Measurements from ENCODE around the gene MNT.

MNT gene

GRCh38 chr17:2380950-2381649 is 19.8 kb downstream of the MNT start:
- no peak for DNase-seq
- ATAC-seq = no peak

GRCh38 chr17:2380226-2380922 is 20.5 kb downstream of the MNT start:
- no peak for ATAC-seq
- no peak for DNase-seq

GRCh38 chr17:2379489-2380225 is 21.2 kb downstream of the MNT start:
- DNase-seq (no peak), ATAC-seq (no peak)

- no peak for DNase-seq
- ATAC-seq = no peak
These were observed 22.0 kb downstream of the MNT start for GRCh38 chr17:2378905-2379304.

- DNase-seq (no peak), ATAC-seq (no peak)
These were observed 23.2 kb downstream of the MNT start for GRCh38 chr17:2377659-2378058.

GRCh38 chr17:2376107-2376506 is 24.8 kb downstream of the MNT start:
- no peak for DNase-seq
- ATAC-seq = no peak

- no peak for ATAC-seq
- DNase-seq = no peak
These were observed 25.5 kb downstream of the MNT start for GRCh38 chr17:2375406-2375805.

- no peak for DNase-seq
These were observed 26.1 kb downstream of the MNT start for GRCh38 chr17:2374549-2375285.

GRCh38 chr17:2373179-2373578 is 27.7 kb downstream of the MNT start:
- DNase-seq = no peak
- no peak for ATAC-seq

More at GRCh38 chr17:2374549-2375285, 26.1 kb downstream of the MNT start:
- no peak for ATAC-seq

- ATAC-seq = no peak
- DNase-seq = no peak
These were observed 28.2 kb downstream of the MNT start for GRCh38 chr17:2372681-2373080.

- ATAC-seq (no peak), DNase-seq (no peak)
These were observed 28.7 kb downstream of the MNT start for GRCh38 chr17:2372180-2372579.

- no peak for DNase-seq
These were observed 29.4 kb downstream of the MNT start for GRCh38 chr17:2371183-2372130.

GRCh38 chr17:2370211-2370589 is 30.7 kb downstream of the MNT start:
- ATAC-seq (no peak), DNase-seq (no peak)

More at GRCh38 chr17:2371183-2372130, 29.4 kb downstream of the MNT start:
- ATAC-seq = no peak

- DNase-seq (no peak), ATAC-seq (no peak)
These were observed 31.2 kb downstream of the MNT start for GRCh38 chr17:2369551-2370210.

- no peak for DNase-seq
- ATAC-seq = no peak
These were observed 31.8 kb downstream of the MNT start for GRCh38 chr17:2369039-2369438.

GRCh38 chr17:2368359-2368758 is 32.5 kb downstream of the MNT start:
- no peak for DNase-seq
- ATAC-seq = no peak

- ATAC-seq (no peak), DNase-seq (no peak)
These were observed 33.9 kb downstream of the MNT start for GRCh38 chr17:2366747-2367494.

GRCh38 chr17:2365132-2365531 is 35.7 kb downstream of the MNT start:
- ATAC-seq (no peak), DNase-seq (no peak)

- DNase-seq (no peak), ATAC-seq (no peak)
These were observed 36.1 kb downstream of the MNT start for GRCh38 chr17:2364763-2365116.

Measured in stimulated activated naive CD8-positive, alpha-beta T cell treated with anti-CD3 and anti-CD28 coated beads, Interleukin-15, Interleukin-2, amounts not matched to agents 100 U/mL and 50 U/mL, for 24 hours (primary cell).